PC-9 (cell line): ENCODE data around the gene GRAMD1C.

ENCODE experiments used
- EZH2 ChIP-seq: fragments of 200-600 bp; sonication (generic); IDR thresholded peaks from 2 replicates; pipeline ENCODE4 v1.8.0; 2017; ENCODE audit warnings: antibody characterized with exemption, low read depth
- TF ChIP-seq, protein P1 (sequence below): fragments of 200-600 bp; sonication (generic); conservative IDR thresholded peaks from 2 replicates; pipeline ENCODE4 v1.6.1; 2017; ENCODE audit warnings: mixed run types, antibody characterized with exemption, mild to moderate bottlenecking, moderate library complexity

DNA sequence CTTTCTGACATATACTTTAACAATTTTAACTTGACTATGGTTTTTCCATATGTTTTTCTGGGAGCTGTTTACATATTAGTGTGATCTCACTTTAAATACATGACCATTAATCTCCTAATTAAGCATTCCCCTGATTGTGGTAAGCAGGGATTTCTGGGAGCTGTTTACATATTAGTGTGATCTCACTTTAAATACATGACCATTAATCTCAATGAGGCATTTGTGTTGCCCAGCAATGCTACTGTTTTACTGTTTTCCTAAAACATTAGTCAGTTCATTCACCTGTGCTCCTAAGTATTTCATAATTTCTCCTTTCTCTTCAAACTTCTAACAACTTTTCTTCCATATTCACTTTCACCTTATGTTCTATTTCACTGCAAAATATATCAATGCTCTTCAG is 3.6 kb upstream of the GRAMD1C start:
- TF ChIP-seq, protein P1, sequence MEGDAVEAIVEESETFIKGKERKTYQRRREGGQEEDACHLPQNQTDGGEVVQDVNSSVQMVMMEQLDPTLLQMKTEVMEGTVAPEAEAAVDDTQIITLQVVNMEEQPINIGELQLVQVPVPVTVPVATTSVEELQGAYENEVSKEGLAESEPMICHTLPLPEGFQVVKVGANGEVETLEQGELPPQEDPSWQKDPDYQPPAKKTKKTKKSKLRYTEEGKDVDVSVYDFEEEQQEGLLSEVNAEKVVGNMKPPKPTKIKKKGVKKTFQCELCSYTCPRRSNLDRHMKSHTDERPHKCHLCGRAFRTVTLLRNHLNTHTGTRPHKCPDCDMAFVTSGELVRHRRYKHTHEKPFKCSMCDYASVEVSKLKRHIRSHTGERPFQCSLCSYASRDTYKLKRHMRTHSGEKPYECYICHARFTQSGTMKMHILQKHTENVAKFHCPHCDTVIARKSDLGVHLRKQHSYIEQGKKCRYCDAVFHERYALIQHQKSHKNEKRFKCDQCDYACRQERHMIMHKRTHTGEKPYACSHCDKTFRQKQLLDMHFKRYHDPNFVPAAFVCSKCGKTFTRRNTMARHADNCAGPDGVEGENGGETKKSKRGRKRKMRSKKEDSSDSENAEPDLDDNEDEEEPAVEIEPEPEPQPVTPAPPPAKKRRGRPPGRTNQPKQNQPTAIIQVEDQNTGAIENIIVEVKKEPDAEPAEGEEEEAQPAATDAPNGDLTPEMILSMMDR: no peak
- no peak for TF ChIP-seq EZH2
